NT2/D1 (cell line): Measurements from ENCODE around the gene TMEM38A.

Experiments used
- SUZ12 ChIP-seq: IDR thresholded peaks from 2 replicates; pipeline ENCODE4 v1.6.1; 2011; ENCODE audit not compliant: insufficient read length, insufficient read depth; ENCODE audit errors: extremely low read depth
- YY1 ChIP-seq: IDR thresholded peaks from 2 replicates; pipeline ENCODE4 v1.6.1; 2011; ENCODE audit not compliant: insufficient read length, insufficient read depth

GRCh38 chr19:16670291-16670690, 9.4 kb downstream of the TMEM38A start:
- TF ChIP-seq SUZ12 (no peak), YY1 (no peak)
